ENCODE data around the gene ATXN7L1. TPM values are rescaled to one million over a fixed set of nuclear protein-coding genes. Genes with fewer than 3 reads are reported as not detected.

Gene ATXN7L1
- total and polyA plus RNA-seq, 2 of the 4 experiments (the other 2 are of a cell fraction), result 3.5 to 4.3 TPM

DNA sequence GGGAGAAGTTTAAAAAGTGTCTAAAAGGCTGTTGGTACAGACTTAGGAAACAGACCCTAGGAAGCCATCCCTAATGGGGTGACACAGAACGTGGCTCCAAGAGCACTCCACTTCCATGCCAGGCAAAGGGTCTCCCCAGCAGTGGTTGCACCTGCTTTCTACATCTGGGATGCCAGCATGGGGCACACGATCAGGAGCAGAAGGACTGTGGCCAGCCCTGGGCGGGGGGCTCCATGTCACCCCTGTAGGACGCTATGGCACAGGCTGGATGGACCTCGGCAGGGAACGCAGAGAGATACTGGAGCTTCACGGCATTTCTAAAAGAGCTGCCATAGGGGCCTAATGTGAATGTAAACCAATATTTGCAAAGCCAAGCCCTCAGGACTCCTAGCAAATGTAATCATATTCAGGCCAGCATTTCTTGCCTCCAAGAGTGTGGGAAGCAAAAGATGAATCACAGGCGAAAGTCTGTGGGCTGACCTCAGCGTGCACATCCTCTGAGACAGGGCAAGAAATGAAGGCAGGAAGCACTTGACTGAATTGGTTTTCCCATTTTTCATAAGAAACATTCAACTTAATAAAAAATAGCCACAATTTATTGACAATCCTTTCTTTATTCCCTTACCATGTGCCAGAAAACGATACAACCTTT lies 93.9 kb downstream of the ATXN7L1 start (continued):
- TF ChIP-seq, protein P1, sequence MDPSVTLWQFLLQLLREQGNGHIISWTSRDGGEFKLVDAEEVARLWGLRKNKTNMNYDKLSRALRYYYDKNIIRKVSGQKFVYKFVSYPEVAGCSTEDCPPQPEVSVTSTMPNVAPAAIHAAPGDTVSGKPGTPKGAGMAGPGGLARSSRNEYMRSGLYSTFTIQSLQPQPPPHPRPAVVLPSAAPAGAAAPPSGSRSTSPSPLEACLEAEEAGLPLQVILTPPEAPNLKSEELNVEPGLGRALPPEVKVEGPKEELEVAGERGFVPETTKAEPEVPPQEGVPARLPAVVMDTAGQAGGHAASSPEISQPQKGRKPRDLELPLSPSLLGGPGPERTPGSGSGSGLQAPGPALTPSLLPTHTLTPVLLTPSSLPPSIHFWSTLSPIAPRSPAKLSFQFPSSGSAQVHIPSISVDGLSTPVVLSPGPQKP (IDR thresholded peaks at IDR 0.05; ENCODE audit: borderline replicate concordance, low read depth, low read length), result no peak

All from IMR-90 (cell line).